Measurements from ENCODE around the gene MEX3B.

- TF ChIP-seq CTCF (conservative IDR thresholded peaks at IDR 0.05) (no peak), EZH2 (IDR thresholded peaks at IDR 0.05; ENCODE audit: low read depth) (no peak)
Measured at GRCh38 chr15:82036461-82036860, 9.4 kb downstream of the MEX3B start.

All from PC-9 (cell line).